A549 (cell line): ENCODE measurements around the gene ACBD6. TPM values are rescaled to one million over a fixed set of nuclear protein-coding genes. Genes with fewer than 3 reads are reported as not detected.

Experiments used
- ATAC-seq, 2 experiments: fragments of 200-7000 bp in 1 of 2; fragments of >200 bp in 1 of 2; cut with Nextera tagmentation in 1 of 2; cut with Tn5 transposase in 1 of 2; 3 replicates each; pipeline versions ENCODE4 v1.8.0 to v1.9.1; 2018 to 2020; ENCODE audit warnings: mild to moderate bottlenecking in 1 of 2, moderate library complexity in 1 of 2
- CTCF ChIA-PET: fragments of 300-600 bp; sonication (Branson Sonifier 250); formaldehyde crosslinking; extraction: SDS; loops from one replicate; lab custom pipeline; 2021; ENCODE audit warnings: antibody characterized with exemption, inconsistent platforms; lab: Yijun Ruan, JAX
- POLR2A ChIA-PET: fragments of 350-600 bp; formaldehyde crosslinking; extraction: SDS; loops from one replicate; lab custom pipeline; 2021; ENCODE audit warnings: antibody characterized with exemption, inconsistent platforms; lab: Yijun Ruan, JAX
- DNase-seq, 2 experiments: peaks; one replicate each; pipeline versions ENCODE4 v3.0.0 to v3.0.0-alpha.2; 2011 to 2016; ENCODE audit warnings: low read depth in 1 of 2, low spot score in 1 of 2
- FAIRE-seq: peaks from 2 replicates; lab custom pipeline; 2011; peaks lifted over from hg19 to GRCh38; lab: Jason Lieb, UNC
- H3K27ac ChIP-seq, 2 experiments: fragments of >200 bp; sonication (Bioruptor Twin); formaldehyde crosslinking; 3 replicates each; pipeline ENCODE4 v1.5.1; 2016 to 2017
- H3K4me1 ChIP-seq: fragments of >200 bp; sonication (Bioruptor Twin); formaldehyde crosslinking; 3 replicates; pipeline ENCODE4 v1.6.1; 2016
- H3K4me2 ChIP-seq: fragments of >200 bp; sonication (Bioruptor Twin); formaldehyde crosslinking; 3 replicates; pipeline ENCODE4 v1.6.1; 2016
- H3K4me3 ChIP-seq: fragments of >200 bp; sonication (Bioruptor Twin); formaldehyde crosslinking; 3 replicates; pipeline ENCODE4 v1.5.1; 2016
- H3K9me3 ChIP-seq: fragments of >200 bp; sonication (Bioruptor Twin); formaldehyde crosslinking; 3 replicates; pipeline ENCODE4 v1.6.1; 2016
- BCL3 ChIP-seq: fragments of >200 bp; sonication (Bioruptor Twin); formaldehyde crosslinking; IDR thresholded peaks from 3 replicates; pipeline ENCODE4 v1.6.1; 2016
- CBX8 ChIP-seq: fragments of 200-600 bp; sonication (generic); IDR thresholded peaks from 2 replicates; pipeline ENCODE4 v1.6.1; 2016
- E2F6 ChIP-seq: IDR thresholded peaks from 2 replicates; pipeline ENCODE4 v1.6.1; 2012; ENCODE audit warnings: low read depth, borderline replicate concordance
- EP300 ChIP-seq, 2 experiments: fragments of >200 bp; sonication (Bioruptor Twin); formaldehyde crosslinking; IDR thresholded peaks; 2 replicates in 1 of 2; 3 replicates in 1 of 2; pipeline ENCODE4 v1.6.1; 2016 to 2017
- GATA3 ChIP-seq: IDR thresholded peaks from 2 replicates; pipeline ENCODE4 v1.6.1; 2012; ENCODE audit warnings: borderline replicate concordance
- HOXA7 ChIP-seq: fragments of 250-450 bp; sonication (Bioruptor Pico); IDR thresholded peaks from 2 replicates; pipeline ENCODE4 v1.5.0; 2020; ENCODE audit warnings: mild to moderate bottlenecking, moderate library complexity
- JUNB ChIP-seq: fragments of >200 bp; sonication (Bioruptor Twin); formaldehyde crosslinking; IDR thresholded peaks from 2 replicates; pipeline ENCODE4 v1.6.1; 2016
- MAZ ChIP-seq: fragments of 150-350 bp; IDR thresholded peaks from 2 replicates; pipeline ENCODE4 v1.6.1; 2014; ENCODE audit warnings: antibody characterized with exemption, low read depth, low read length, borderline replicate concordance
- NPAS2 ChIP-seq: fragments of 250-450 bp; sonication (Bioruptor Pico); IDR thresholded peaks from 2 replicates; pipeline ENCODE4 v1.8.0; 2022; ENCODE audit warnings: mild to moderate bottlenecking, moderate library complexity, borderline replicate concordance
- NR3C1 ChIP-seq: fragments of >200 bp; sonication (Bioruptor Twin); formaldehyde crosslinking; IDR thresholded peaks from 3 replicates; pipeline ENCODE4 v1.6.1; 2017
- PHF8 ChIP-seq: fragments of 200-600 bp; sonication (generic); IDR thresholded peaks from 2 replicates; pipeline ENCODE4 v1.6.1; 2016; ENCODE audit warnings: low read depth, mild to moderate bottlenecking, antibody characterized with exemption, moderate library complexity, borderline replicate concordance
- RAD21 ChIP-seq, 2 experiments: fragments of >200 bp in 1 of 2; sonication (Bioruptor Twin) in 1 of 2; formaldehyde crosslinking in 1 of 2; IDR thresholded peaks in 1 of 2; conservative IDR thresholded peaks in 1 of 2; 2 replicates in 1 of 2; 3 replicates in 1 of 2; pipeline ENCODE4 v1.6.1; 2012 to 2018; ENCODE audit warnings: inconsistent platforms in 1 of 2
- SMC3 ChIP-seq: fragments of >200 bp; sonication (Bioruptor Twin); formaldehyde crosslinking; IDR thresholded peaks from 3 replicates; pipeline ENCODE4 v1.6.1; 2018; ENCODE audit warnings: inconsistent platforms
- SREBF2 ChIP-seq: fragments of 450-650 bp; IDR thresholded peaks from 2 replicates; pipeline ENCODE4 v1.6.1; 2014; ENCODE audit warnings: mild to moderate bottlenecking, moderate library complexity
- TP53 ChIP-seq: fragments of 250-450 bp; sonication (Bioruptor Pico); IDR thresholded peaks from 2 replicates; pipeline ENCODE4 v1.5.0; 2021; ENCODE audit warnings: mild to moderate bottlenecking, moderate library complexity
- ZNF302 ChIP-seq: fragments of 250-450 bp; sonication (Bioruptor Pico); IDR thresholded peaks from 2 replicates; pipeline ENCODE4 v1.9.0; 2021; ENCODE audit warnings: inconsistent platforms, mild to moderate bottlenecking, moderate library complexity
- WGBS: methylation state at CpG from one replicate; pipeline ENCODE4 v1.1.6; 2017; ENCODE audit errors: missing lambda C conversion rate; 5-methylcytosine and 5-hydroxymethylcytosine counted together
- polyA plus RNA-seq, 4 experiments: library from polyadenylated mRNA; depleted of rRNA in 3 of 4; stranded (reverse); fragments of >200 nt; fragmentation: RNase III in 1 of 4; extraction: RNeasy Plus Mini Kit Qiagen cat#74134 plus additional on column Dnase treatment in 1 of 4; gene quantifications; 2 replicates in 3 of 4; 3 replicates in 1 of 4; pipeline ENCODE4 v1.2.3, GENCODE V29; 2011 to 2017
- TF ChIP-seq, protein P1 (sequence below): IDR thresholded peaks from 2 replicates; pipeline ENCODE4 v1.6.1; 2012
- TF ChIP-seq, protein P2 (sequence below): fragments of >200 bp; sonication (Bioruptor Twin); formaldehyde crosslinking; IDR thresholded peaks from 3 replicates; pipeline ENCODE4 v1.5.1; 2016

ACBD6 gene
- polyA plus RNA-seq, 2 of the 4 experiments (the other 2 are of a cell fraction): 61.4 to 91.3 TPM

GRCh38 chr1:180365039-180365438 lies 137.3 kb downstream of the ACBD6 start:
- WGBS: 65% methylated on average over 3 of the region's 3 CpGs
- ATAC-seq (peak in 1 of 2 experiments; percentile 73; a peak in 2 of 6 replicates), FAIRE-seq (no peak), DNase-seq (peak in 1 of 2 experiments; percentile 41)
- POLR2A ChIA-PET: no interaction called here
- Histone ChIP-seq H3K9me3 (no peaks in the 10 kb centered on the region), H3K4me2 (no peak overlapping the region)
- CTCF ChIA-PET: interaction anchor here (1.0 to 1.3 kb wide), 2 partner anchors 8 to 98 kb away, joined by 3 read pairs; no protein-coding TSS in a partner anchor
- TF ChIP-seq RAD21 (conservative IDR thresholded peaks at IDR 0.05 in 1 of 2, IDR thresholded peaks at IDR 0.05 in 1 of 2) (peak in 1 of 2 experiments; percentile 55; a peak in 2 of 5 replicates), E2F6 (no peak), SMC3 (0 out of 3 replicates have a peak, but pooled peaks have one; percentile 12)
- TF ChIP-seq, protein P1, sequence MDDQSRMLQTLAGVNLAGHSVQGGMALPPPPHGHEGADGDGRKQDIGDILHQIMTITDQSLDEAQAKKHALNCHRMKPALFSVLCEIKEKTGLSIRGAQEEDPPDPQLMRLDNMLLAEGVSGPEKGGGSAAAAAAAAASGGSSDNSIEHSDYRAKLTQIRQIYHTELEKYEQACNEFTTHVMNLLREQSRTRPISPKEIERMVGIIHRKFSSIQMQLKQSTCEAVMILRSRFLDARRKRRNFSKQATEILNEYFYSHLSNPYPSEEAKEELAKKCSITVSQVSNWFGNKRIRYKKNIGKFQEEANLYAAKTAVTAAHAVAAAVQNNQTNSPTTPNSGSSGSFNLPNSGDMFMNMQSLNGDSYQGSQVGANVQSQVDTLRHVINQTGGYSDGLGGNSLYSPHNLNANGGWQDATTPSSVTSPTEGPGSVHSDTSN: no peak
- TF ChIP-seq, protein P2, sequence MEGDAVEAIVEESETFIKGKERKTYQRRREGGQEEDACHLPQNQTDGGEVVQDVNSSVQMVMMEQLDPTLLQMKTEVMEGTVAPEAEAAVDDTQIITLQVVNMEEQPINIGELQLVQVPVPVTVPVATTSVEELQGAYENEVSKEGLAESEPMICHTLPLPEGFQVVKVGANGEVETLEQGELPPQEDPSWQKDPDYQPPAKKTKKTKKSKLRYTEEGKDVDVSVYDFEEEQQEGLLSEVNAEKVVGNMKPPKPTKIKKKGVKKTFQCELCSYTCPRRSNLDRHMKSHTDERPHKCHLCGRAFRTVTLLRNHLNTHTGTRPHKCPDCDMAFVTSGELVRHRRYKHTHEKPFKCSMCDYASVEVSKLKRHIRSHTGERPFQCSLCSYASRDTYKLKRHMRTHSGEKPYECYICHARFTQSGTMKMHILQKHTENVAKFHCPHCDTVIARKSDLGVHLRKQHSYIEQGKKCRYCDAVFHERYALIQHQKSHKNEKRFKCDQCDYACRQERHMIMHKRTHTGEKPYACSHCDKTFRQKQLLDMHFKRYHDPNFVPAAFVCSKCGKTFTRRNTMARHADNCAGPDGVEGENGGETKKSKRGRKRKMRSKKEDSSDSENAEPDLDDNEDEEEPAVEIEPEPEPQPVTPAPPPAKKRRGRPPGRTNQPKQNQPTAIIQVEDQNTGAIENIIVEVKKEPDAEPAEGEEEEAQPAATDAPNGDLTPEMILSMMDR: peak; percentile 33; the same call in 2 of the 3 replicates
- TF ChIP-seq, all 56 proteins: peak for 3
- Histone ChIP-seq H3K4me3 (no peak overlapping the region), H3K27ac (no peak overlapping the region), H3K4me1 (peaks cover 9% of the 10 kb centered on the region)

- no peaks in the 10 kb centered on the region for H3K9me3 ChIP-seq
- POLR2A ChIA-PET: no interaction called here
- no peak for TF ChIP-seq EP300 (IDR thresholded peaks at IDR 0.05)
- no peak for TF ChIP-seq NPAS2 (CRISPR knock-in tag)
- no peak for TF ChIP-seq NR3C1
- TF ChIP-seq CBX8: no peak
- no peak for TF ChIP-seq MAZ
- no peak for TF ChIP-seq PHF8
- TF ChIP-seq TP53: no peak
- no peak overlapping the region for H3K27ac ChIP-seq
- no peak overlapping the region for H3K4me2 ChIP-seq
- CTCF ChIA-PET: interaction anchor here (0.8 to 1.1 kb wide), 2 partner anchors 97 to 118 kb away, joined by 3 read pairs; no protein-coding TSS in a partner anchor
- DNase-seq: no peak
- no peak overlapping the region for H3K4me3 ChIP-seq
- no peak for FAIRE-seq
- WGBS: 86% methylated on average over 5 of the region's 5 CpGs
- H3K4me1 ChIP-seq: peaks cover 9% of the 10 kb centered on the region
- no peak for ATAC-seq
These were observed 139.0 kb downstream of the ACBD6 start for GRCh38 chr1:180363246-180363995.

DNA sequence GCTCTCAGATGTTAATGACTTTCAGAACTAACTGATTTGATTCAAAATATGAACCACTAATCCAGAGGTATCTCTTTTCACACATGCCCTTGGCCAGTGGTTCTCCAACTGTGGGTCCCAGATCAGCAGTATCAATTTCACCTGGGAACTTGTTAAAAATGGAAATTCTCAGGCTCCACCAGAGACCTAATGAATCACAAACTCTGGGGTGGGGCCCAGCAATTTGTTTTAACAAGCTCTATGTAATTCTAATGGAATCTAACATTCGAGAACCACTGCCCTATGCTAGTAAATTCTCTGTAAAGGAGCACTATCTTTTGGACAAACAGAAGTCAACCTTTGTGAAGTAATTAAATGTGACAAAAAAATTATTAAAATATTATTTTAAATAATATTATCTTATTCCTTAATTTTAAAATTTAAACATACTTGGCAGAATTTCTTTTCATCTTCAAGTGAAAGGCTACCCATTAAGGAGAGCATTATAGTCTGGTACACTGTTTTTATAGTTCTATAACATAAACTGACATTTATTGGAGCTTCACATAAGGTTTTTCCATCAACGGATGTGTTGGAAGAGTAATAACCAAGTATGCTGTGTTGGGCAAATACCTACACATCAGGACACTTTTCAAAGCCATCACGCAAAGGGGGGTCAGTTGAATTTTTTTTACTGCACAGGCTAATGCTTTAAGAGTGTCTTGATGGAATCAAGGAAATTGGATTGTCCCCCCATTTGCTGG lies 141.9 kb downstream of the ACBD6 start:
- Histone ChIP-seq H3K4me1 (peaks cover 9% of the 10 kb centered on the region), H3K9me3 (no peaks in the 10 kb centered on the region)
- DNase-seq: no peak
- 63% methylated on average over 3 of the region's 3 CpGs for WGBS
- CTCF ChIA-PET: no interaction called here
- ATAC-seq: no peak
- TF ChIP-seq GATA3: no peak
- no peak for TF ChIP-seq SREBF2
- TF ChIP-seq, protein P1: no peak
- TF ChIP-seq ZNF302 (CRISPR knock-in tag): no peak
- TF ChIP-seq JUNB: no peak
- TF ChIP-seq HOXA7 (CRISPR knock-in tag): no peak
- no peak for TF ChIP-seq BCL3
- TF ChIP-seq MAZ: no peak
- TF ChIP-seq, all 56 proteins: peak for 0
- POLR2A ChIA-PET: no interaction called here
- H3K4me3 ChIP-seq: no peak overlapping the region
- H3K4me2 ChIP-seq: peak overlapping the region; percentile 39
- no peak overlapping the region for H3K27ac ChIP-seq
- FAIRE-seq: no peak
